Testis (tissue), 3 donors: ENCODE results near the gene FHIT. TPM values are rescaled to one million over a fixed set of nuclear protein-coding genes. Genes with fewer than 3 reads are reported as not detected.

ENCODE experiments used
- DNase-seq: peaks from one replicate; pipeline ENCODE4 v3.0.0-alpha.2; 2019
- H3K27ac ChIP-seq, 2 donors: fragments of 200-600 bp; sonication (generic); one replicate each; pipeline ENCODE4 v1.5.1; 2019
- H3K27me3 ChIP-seq: fragments of 200-600 bp; sonication (generic); one replicate; pipeline ENCODE4 v1.5.1; 2019
- H3K36me3 ChIP-seq: fragments of 200-600 bp; sonication (generic); one replicate; pipeline ENCODE4 v1.5.1; 2017; ENCODE audit warnings: low read depth; ENCODE audit errors: missing control alignments
- H3K4me1 ChIP-seq: fragments of 200-600 bp; sonication (generic); one replicate; pipeline ENCODE4 v1.5.1; 2019
- H3K4me3 ChIP-seq, 2 donors: fragments of 200-600 bp; sonication (generic); one replicate each; pipeline ENCODE4 v1.5.1; 2017 to 2019
- H3K9me3 ChIP-seq: fragments of 200-600 bp; sonication (generic); one replicate; pipeline ENCODE4 v1.5.1; 2017
- POLR2A ChIP-seq: fragments of 450-650 bp; IDR thresholded peaks from one replicate; pipeline ENCODE4 v1.6.1; 2017; ENCODE audit warnings: antibody characterized with exemption, mild to moderate bottlenecking, moderate library complexity
- WGBS, 2 donors: methylation state at CpG; one replicate each; pipeline ENCODE4 v1.1.5; 2018; 5-methylcytosine and 5-hydroxymethylcytosine counted together
- intact Hi-C: fragments of 100-400 bp; cut with DNase I; formaldehyde crosslinking; loops from one replicate; pipeline ENCODE4 v1.15.1; 2023; ENCODE audit warnings: low total_unique reads
- polyA plus RNA-seq: library from polyadenylated mRNA; stranded (reverse); fragments of 350-450 nt; fragmentation: Illumina TruSeq; extraction: RNeasy Lipid Tissue Mini Kit (QIAGEN cat#74804); gene quantifications from one replicate; pipeline ENCODE4 v1.2.3, GENCODE V29; 2014; ENCODE audit warnings: low read depth, low replicate concordance; ENCODE audit not compliant: insufficient read depth
- total RNA-seq, 2 donors: library from RNA; depleted of rRNA; stranded (reverse); fragments of >200 nt; gene quantifications; one replicate each; pipeline ENCODE4 v1.2.3, GENCODE V29; 2016
- TF ChIP-seq, protein P1 (sequence below), 3 experiments: fragments of 450-650 bp in 2 of 3; fragments of 200-600 bp in 1 of 3; sonication (generic) in 1 of 3; IDR thresholded peaks; one replicate each; pipeline ENCODE4 v1.5.1; 2016 to 2019; ENCODE audit warnings: antibody characterized with exemption in 3 of 3, mild to moderate bottlenecking in 2 of 3, moderate library complexity in 1 of 3

The FHIT gene
- total and polyA plus RNA-seq, 3 donors from 2014 or later, result 10.1 to 29.6 (median 15.5) TPM

DNA sequence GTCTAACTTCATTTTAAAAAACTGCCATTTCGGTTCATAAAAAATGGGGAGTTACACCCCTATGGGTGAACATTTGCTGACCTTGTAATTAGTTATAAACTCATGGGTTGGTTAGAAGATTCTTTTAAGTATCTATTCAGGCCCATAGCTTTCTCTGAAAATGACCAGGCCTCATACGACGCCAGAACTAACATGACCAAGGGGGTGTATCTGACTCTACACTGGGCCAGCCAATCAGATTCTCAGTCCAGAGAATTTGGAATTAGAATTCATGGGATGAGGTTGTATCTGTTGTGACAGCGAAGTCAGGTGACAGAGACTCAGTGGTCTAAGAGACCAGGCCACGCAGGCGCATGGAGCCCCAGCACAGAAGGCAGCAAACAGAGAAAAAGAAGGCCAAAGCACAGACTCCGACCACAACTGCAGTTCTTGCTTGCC, 981.4 kb downstream of the FHIT start:
- intact Hi-C loops, result no loop called here
- H3K9me3 ChIP-seq, result no peaks in the 10 kb centered on the region
- TF ChIP-seq, protein P1, sequence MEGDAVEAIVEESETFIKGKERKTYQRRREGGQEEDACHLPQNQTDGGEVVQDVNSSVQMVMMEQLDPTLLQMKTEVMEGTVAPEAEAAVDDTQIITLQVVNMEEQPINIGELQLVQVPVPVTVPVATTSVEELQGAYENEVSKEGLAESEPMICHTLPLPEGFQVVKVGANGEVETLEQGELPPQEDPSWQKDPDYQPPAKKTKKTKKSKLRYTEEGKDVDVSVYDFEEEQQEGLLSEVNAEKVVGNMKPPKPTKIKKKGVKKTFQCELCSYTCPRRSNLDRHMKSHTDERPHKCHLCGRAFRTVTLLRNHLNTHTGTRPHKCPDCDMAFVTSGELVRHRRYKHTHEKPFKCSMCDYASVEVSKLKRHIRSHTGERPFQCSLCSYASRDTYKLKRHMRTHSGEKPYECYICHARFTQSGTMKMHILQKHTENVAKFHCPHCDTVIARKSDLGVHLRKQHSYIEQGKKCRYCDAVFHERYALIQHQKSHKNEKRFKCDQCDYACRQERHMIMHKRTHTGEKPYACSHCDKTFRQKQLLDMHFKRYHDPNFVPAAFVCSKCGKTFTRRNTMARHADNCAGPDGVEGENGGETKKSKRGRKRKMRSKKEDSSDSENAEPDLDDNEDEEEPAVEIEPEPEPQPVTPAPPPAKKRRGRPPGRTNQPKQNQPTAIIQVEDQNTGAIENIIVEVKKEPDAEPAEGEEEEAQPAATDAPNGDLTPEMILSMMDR (IDR thresholded peaks at IDR 0.05), result no peak
- no peak for TF ChIP-seq POLR2A

DNA sequence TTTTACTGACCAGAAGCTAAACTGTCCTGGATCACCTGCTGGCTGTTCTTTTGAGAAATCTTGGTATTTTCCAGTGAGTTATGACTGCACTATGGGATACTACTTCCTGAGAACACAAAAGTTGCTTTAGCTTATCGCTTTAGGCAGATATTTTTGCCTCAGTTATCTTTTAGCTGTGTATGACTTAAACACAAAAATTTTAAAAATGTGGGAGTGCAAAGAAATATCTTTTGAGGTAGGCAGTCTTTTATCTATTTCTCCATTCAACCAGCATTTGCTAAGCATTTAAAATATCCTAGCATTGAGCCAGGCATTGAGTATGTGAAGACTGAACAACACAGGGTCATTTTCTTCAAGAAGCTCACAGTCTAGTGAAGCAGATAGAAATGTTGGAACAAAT, 981.9 kb downstream of the FHIT start:
- H3K27ac ChIP-seq, result no peak overlapping the region
- no peaks in the 10 kb centered on the region for H3K4me1 ChIP-seq
- H3K9me3 ChIP-seq, result no peaks in the 10 kb centered on the region
- no peaks in the 10 kb centered on the region for H3K27me3 ChIP-seq
- no peak overlapping the region for H3K4me3 ChIP-seq
- no peak for DNase-seq
- WGBS, 2 donors, result 60 to 76% methylated on average over 1 of the region's 1 CpG
- intact Hi-C loops, result no loop called here
- TF ChIP-seq, protein P1 (IDR thresholded peaks at IDR 0.05), result no peak
- TF ChIP-seq POLR2A, result no peak
- no peaks in the 10 kb centered on the region for H3K36me3 ChIP-seq

More for the DNA sequence above, 981.4 kb downstream of the FHIT start:
- Histone ChIP-seq H3K27ac (no peak overlapping the region), H3K27me3 (no peaks in the 10 kb centered on the region), H3K4me3 (no peak overlapping the region), H3K36me3 (no peaks in the 10 kb centered on the region), H3K4me1 (no peaks in the 10 kb centered on the region)
- DNase-seq, result no peak
- 84 to 94% methylated on average over 7 of the region's 7 CpGs for WGBS, 2 donors

DNA sequence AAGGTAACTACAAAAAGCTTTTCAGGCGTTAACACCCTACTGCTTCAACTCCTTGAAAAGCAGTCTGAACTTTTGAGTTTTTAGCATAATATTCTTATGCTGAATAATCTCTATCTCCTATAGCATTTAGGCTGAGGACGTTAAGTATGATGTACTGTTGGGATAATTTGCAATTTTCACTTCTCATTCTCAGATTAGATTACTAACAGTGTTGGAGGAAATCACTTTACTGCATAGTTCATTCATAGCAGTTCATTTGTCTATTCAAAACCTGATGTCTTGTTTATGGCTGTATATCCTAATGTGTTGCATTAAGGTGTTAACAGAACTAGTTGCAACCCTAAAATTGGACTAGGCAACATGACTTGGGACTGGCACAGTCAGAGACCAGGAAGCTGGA, 983.1 kb downstream of the FHIT start:
- intact Hi-C loops, result no loop called here
- WGBS, 2 donors, result 24 to 25% methylated on average over 2 of the region's 2 CpGs

DNA sequence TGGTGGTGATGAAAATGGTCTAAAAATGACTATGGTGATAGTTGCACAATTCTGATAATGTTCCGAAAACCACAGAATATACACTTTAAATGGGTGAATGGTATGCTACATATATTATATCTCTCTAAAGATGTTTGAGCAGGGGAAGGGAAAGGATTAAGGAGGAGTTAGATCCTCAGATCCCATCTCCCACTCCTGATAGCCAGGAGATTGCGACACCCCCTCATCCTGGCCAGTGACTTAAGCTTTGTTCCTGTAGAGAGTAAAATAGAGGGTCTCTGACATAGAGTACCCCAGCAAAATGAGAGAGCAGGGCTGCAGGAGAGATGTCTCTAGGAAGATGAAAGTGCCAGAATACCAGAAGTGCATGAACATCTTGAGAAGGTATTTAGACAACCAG, 984.8 kb downstream of the FHIT start:
- H3K4me3 ChIP-seq, result no peak overlapping the region
- TF ChIP-seq, protein P1 (IDR thresholded peaks at IDR 0.05), result no peak
- TF ChIP-seq POLR2A, result no peak
- H3K4me1 ChIP-seq, result no peaks in the 10 kb centered on the region
- no peak for DNase-seq
- intact Hi-C loops, result no loop called here
- WGBS, 2 donors, result 98 to 100% methylated on average over 2 of the region's 2 CpGs
- no peak overlapping the region for H3K27ac ChIP-seq
- no peaks in the 10 kb centered on the region for H3K36me3 ChIP-seq
- H3K27me3 ChIP-seq, result no peaks in the 10 kb centered on the region
- no peaks in the 10 kb centered on the region for H3K9me3 ChIP-seq

More for the DNA sequence above, 983.1 kb downstream of the FHIT start:
- Histone ChIP-seq H3K36me3 (no peaks in the 10 kb centered on the region), H3K27me3 (no peaks in the 10 kb centered on the region), H3K27ac (no peak overlapping the region), H3K9me3 (no peaks in the 10 kb centered on the region), H3K4me1 (no peaks in the 10 kb centered on the region), H3K4me3 (no peak overlapping the region)
- no peak for DNase-seq
- TF ChIP-seq POLR2A, result no peak
- TF ChIP-seq, protein P1 (IDR thresholded peaks at IDR 0.05), result no peak

DNA sequence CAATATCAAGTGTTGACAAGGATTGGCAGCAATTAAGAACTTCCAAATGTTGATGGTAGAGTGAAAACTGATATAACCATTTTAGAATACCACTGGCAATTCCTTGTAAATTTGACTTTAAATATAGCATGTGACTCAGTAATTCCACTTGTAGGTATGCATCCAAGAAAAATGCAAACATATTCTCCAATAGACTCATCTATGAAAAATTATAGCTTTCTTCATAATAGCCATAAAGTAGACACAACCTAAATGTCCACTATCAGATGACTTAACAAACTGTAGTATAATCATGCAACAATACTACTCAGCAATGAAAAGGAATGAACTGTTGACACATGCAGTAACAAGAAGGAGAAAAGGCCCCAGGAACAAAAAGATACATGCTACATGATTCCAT, 988.1 kb downstream of the FHIT start:
- intact Hi-C loops, result no loop called here
- TF ChIP-seq POLR2A, result no peak
- TF ChIP-seq, protein P1 (IDR thresholded peaks at IDR 0.05), result no peak

More for the DNA sequence above, 988.1 kb downstream of the FHIT start:
- Histone ChIP-seq H3K27ac (no peak overlapping the region), H3K9me3 (no peaks in the 10 kb centered on the region), H3K36me3 (no peaks in the 10 kb centered on the region), H3K4me1 (no peaks in the 10 kb centered on the region), H3K27me3 (no peaks in the 10 kb centered on the region), H3K4me3 (no peak overlapping the region)
- no peak for DNase-seq
